Naive B cell (primary cell): ENCODE measurements around the gene TMEM144. TPM values are rescaled to one million over a fixed set of nuclear protein-coding genes. Genes with fewer than 3 reads are reported as not detected.
"Not testable (repeated sequence)": the region's sequence is repeated elsewhere in the genome, so short reads cannot be mapped to it uniquely, and the experiment has no call there.

Experiments used
- ATAC-seq, 2 donors: fragments of 150-1000 bp; cut with Tn5 transposase; 2 replicates each; pipeline ENCODE4 v1.10.0; 2021; ENCODE audit warnings: low read depth in 2 of 2, mild to moderate bottlenecking in 2 of 2, moderate library complexity in 2 of 2
- DNase-seq: peaks from one replicate; pipeline ENCODE4 v3.0.0; 2022
- H3K27ac Mint-ChIP-seq, 6 donors: one replicate each; pipeline ENCODE4 v1.8.0; 2020 to 2022; ENCODE audit warnings: mild to moderate bottlenecking in 6 of 6, mixed read lengths in 6 of 6, moderate library complexity in 5 of 6, inconsistent platforms in 2 of 6
- H3K27me3 Mint-ChIP-seq, 3 donors: one replicate each; pipeline ENCODE4 v1.8.0; 2021 to 2022; ENCODE audit warnings: mixed read lengths in 3 of 3, mild to moderate bottlenecking in 1 of 3
- H3K36me3 Mint-ChIP-seq, 2 donors: one replicate each; pipeline ENCODE4 v1.8.0; 2020 to 2022; ENCODE audit warnings: mixed read lengths in 2 of 2, inconsistent platforms in 1 of 2, mild to moderate bottlenecking in 1 of 2
- H3K4me1 Mint-ChIP-seq, 3 donors: one replicate each; pipeline ENCODE4 v1.8.0; 2020 to 2022; ENCODE audit warnings: mixed read lengths in 3 of 3, inconsistent platforms in 1 of 3, mild to moderate bottlenecking in 1 of 3, moderate library complexity in 1 of 3
- H3K4me3 Mint-ChIP-seq, 8 donors: one replicate each; pipeline ENCODE4 v1.8.0; 2020 to 2022; ENCODE audit warnings: mild to moderate bottlenecking in 8 of 8, mixed read lengths in 8 of 8, moderate library complexity in 8 of 8, inconsistent platforms in 2 of 8
- H3K9me3 Mint-ChIP-seq, 7 donors: one replicate each; pipeline ENCODE4 v1.8.0; 2020 to 2022; ENCODE audit warnings: mixed read lengths in 7 of 7, mild to moderate bottlenecking in 5 of 7, inconsistent platforms in 2 of 7, moderate library complexity in 1 of 7
- polyA plus RNA-seq, 6 donors: library from polyadenylated mRNA; unstranded; fragments of 300-500 nt; fragmentation: Illumina TruSeq; gene quantifications; one replicate each; pipeline ENCODE4 v1.2.3, GENCODE V29; 2021; ENCODE audit warnings: low read depth in 6 of 6

TMEM144 gene
- polyA plus RNA-seq, 6 donors from 2014 or later: not detected

GRCh38 chr4:158200214-158200613 is 10.1 kb upstream of the TMEM144 start:
- Mint-ChIP-seq H3K4me3 (no peak overlapping the region), H3K36me3 (no peaks in the 10 kb centered on the region), H3K9me3 (no peaks in the 10 kb centered on the region), H3K4me1 (no peaks in the 10 kb centered on the region), H3K27me3 (peaks cover 0 to 8% (median 4%) of the 10 kb centered on the region in 3 donors), H3K27ac (peak overlapping the region in 1 of 6 donors; percentile 26)
- no peak for ATAC-seq
- DNase-seq: no peak

GRCh38 chr4:158201322-158201721 is 9.0 kb upstream of the TMEM144 start:
- peaks cover 0 to 9% (median 8%) of the 10 kb centered on the region in 3 donors for H3K27me3 Mint-ChIP-seq
- peaks cover 0 to 2% (median 0%) of the 10 kb centered on the region in 7 donors for H3K9me3 Mint-ChIP-seq
- no peak overlapping the region for H3K4me3 Mint-ChIP-seq
- DNase-seq (no peak), ATAC-seq (no peak)
- H3K36me3 Mint-ChIP-seq: no peaks in the 10 kb centered on the region
- H3K4me1 Mint-ChIP-seq: no peaks in the 10 kb centered on the region
- no peak overlapping the region for H3K27ac Mint-ChIP-seq

- Mint-ChIP-seq H3K27ac (peak overlapping the region in 1 of 6 donors; percentile 59), H3K27me3 (peaks cover 0 to 8% (median 5%) of the 10 kb centered on the region in 3 donors), H3K4me3 (no peak overlapping the region), H3K4me1 (no peaks in the 10 kb centered on the region), H3K36me3 (no peaks in the 10 kb centered on the region), H3K9me3 (peaks cover 0 to 2% (median 0%) of the 10 kb centered on the region in 7 donors)
- no peak for ATAC-seq
- no peak for DNase-seq
Measured at GRCh38 chr4:158201876-158202275, 8.4 kb upstream of the TMEM144 start.

- Mint-ChIP-seq H3K27me3 (peaks cover 0 to 5% (median 0%) of the 10 kb centered on the region in 3 donors), H3K4me1 (no peaks in the 10 kb centered on the region), H3K9me3 (peaks cover 0 to 2% (median 0%) of the 10 kb centered on the region in 7 donors), H3K36me3 (no peaks in the 10 kb centered on the region), H3K27ac (no peak overlapping the region), H3K4me3 (no peak overlapping the region)
- ATAC-seq (no peak), DNase-seq (no peak)
Measured at GRCh38 chr4:158202481-158202880, 7.8 kb upstream of the TMEM144 start.

GRCh38 chr4:158203436-158203835 is 6.8 kb upstream of the TMEM144 start:
- ATAC-seq (no peak), DNase-seq (no peak)
- H3K4me1 Mint-ChIP-seq: no peaks in the 10 kb centered on the region
- H3K36me3 Mint-ChIP-seq: no peaks in the 10 kb centered on the region
- H3K4me3 Mint-ChIP-seq: no peak overlapping the region
- H3K27me3 Mint-ChIP-seq: peaks cover 0 to 5% (median 0%) of the 10 kb centered on the region in 3 donors
- peaks cover 0 to 4% (median 0%) of the 10 kb centered on the region in 7 donors for H3K9me3 Mint-ChIP-seq
- no peak overlapping the region for H3K27ac Mint-ChIP-seq

GRCh38 chr4:158203929-158204328 is 6.4 kb upstream of the TMEM144 start:
- Mint-ChIP-seq H3K9me3 (peaks cover 0 to 4% (median 0%) of the 10 kb centered on the region in 7 donors), H3K4me1 (no peaks in the 10 kb centered on the region), H3K27ac (no peak overlapping the region), H3K27me3 (peaks cover 0 to 5% (median 0%) of the 10 kb centered on the region in 3 donors), H3K36me3 (no peaks in the 10 kb centered on the region), H3K4me3 (no peak overlapping the region)
- ATAC-seq (no peak), DNase-seq (no peak)

GRCh38 chr4:158208963-158209640 is 1.2 kb upstream of the TMEM144 start:
- peak overlapping the region in 7 of 8 donors; percentile 10 to 91 (median 85) for H3K4me3 Mint-ChIP-seq
- H3K9me3 Mint-ChIP-seq: peaks cover 0 to 4% (median 0%) of the 10 kb centered on the region in 7 donors
- ATAC-seq (peak; percentile 67 to 79), DNase-seq (no peak)
- no peaks in the 10 kb centered on the region for H3K36me3 Mint-ChIP-seq
- no peak overlapping the region for H3K27ac Mint-ChIP-seq
- H3K4me1 Mint-ChIP-seq: peaks cover 15 to 18% (median 16%) of the 10 kb centered on the region in 3 donors
- peaks cover 0 to 24% (median 5%) of the 10 kb centered on the region in 3 donors for H3K27me3 Mint-ChIP-seq

- Mint-ChIP-seq H3K4me3 (peak overlapping the region in 7 of 8 donors; percentile 2 to 78 (median 13)), H3K9me3 (peaks cover 0 to 4% (median 0%) of the 10 kb centered on the region in 7 donors), H3K27me3 (peaks cover 0 to 24% (median 8%) of the 10 kb centered on the region in 3 donors), H3K27ac (peak overlapping the region in 1 of 6 donors; percentile 10), H3K36me3 (no peaks in the 10 kb centered on the region), H3K4me1 (peaks cover 15 to 18% (median 16%) of the 10 kb centered on the region in 3 donors)
- DNase-seq (no peak), ATAC-seq (no peak)
Measured at GRCh38 chr4:158211222-158211621, 936 bp downstream of the TMEM144 start.

GRCh38 chr4:158213466-158213865 is 3.2 kb downstream of the TMEM144 start:
- Mint-ChIP-seq H3K9me3 (peaks cover 0 to 6% (median 0%) of the 10 kb centered on the region in 7 donors), H3K4me3 (no peak overlapping the region), H3K4me1 (peaks cover 15 to 18% (median 16%) of the 10 kb centered on the region in 3 donors)

GRCh38 chr4:158214856-158215255 is 4.6 kb downstream of the TMEM144 start:
- Mint-ChIP-seq H3K9me3 (peaks cover 0 to 6% (median 0%) of the 10 kb centered on the region in 7 donors), H3K27me3 (peaks cover 0 to 27% (median 11%) of the 10 kb centered on the region in 3 donors), H3K27ac (no peak overlapping the region), H3K36me3 (no peaks in the 10 kb centered on the region), H3K4me3 (no peak overlapping the region), H3K4me1 (peaks cover 8 to 12% (median 8%) of the 10 kb centered on the region in 3 donors)
- DNase-seq (no peak), ATAC-seq (no peak)

More at GRCh38 chr4:158213466-158213865, 3.2 kb downstream of the TMEM144 start:
- ATAC-seq (no peak), DNase-seq (no peak)
- Mint-ChIP-seq H3K36me3 (no peaks in the 10 kb centered on the region), H3K27ac (no peak overlapping the region), H3K27me3 (peaks cover 0 to 27% (median 11%) of the 10 kb centered on the region in 3 donors)

GRCh38 chr4:158217763-158218162 is 7.5 kb downstream of the TMEM144 start:
- ATAC-seq (no peak), DNase-seq (no peak)
- H3K36me3 Mint-ChIP-seq: no peaks in the 10 kb centered on the region
- peaks cover 0 to 17% (median 5%) of the 10 kb centered on the region in 3 donors for H3K27me3 Mint-ChIP-seq
- H3K9me3 Mint-ChIP-seq: peaks cover 0 to 6% (median 0%) of the 10 kb centered on the region in 7 donors
- no peaks in the 10 kb centered on the region for H3K4me1 Mint-ChIP-seq
- H3K27ac Mint-ChIP-seq: no peak overlapping the region
- H3K4me3 Mint-ChIP-seq: no peak overlapping the region

- DNase-seq (no peak), ATAC-seq (no peak)
- Mint-ChIP-seq H3K9me3 (peaks cover 0 to 6% (median 0%) of the 10 kb centered on the region in 7 donors), H3K27me3 (peaks cover 0 to 5% (median 4%) of the 10 kb centered on the region in 3 donors), H3K36me3 (no peaks in the 10 kb centered on the region), H3K4me1 (no peaks in the 10 kb centered on the region), H3K27ac (no peak overlapping the region), H3K4me3 (no peak overlapping the region)
Measured at GRCh38 chr4:158219623-158220022, 9.3 kb downstream of the TMEM144 start.

GRCh38 chr4:158224318-158224717 is 14.0 kb downstream of the TMEM144 start:
- H3K36me3 Mint-ChIP-seq, H3K4me1 Mint-ChIP-seq, ATAC-seq, H3K4me3 Mint-ChIP-seq, H3K27me3 Mint-ChIP-seq, DNase-seq, H3K27ac Mint-ChIP-seq, H3K9me3 Mint-ChIP-seq: not testable (repeated sequence)

- not testable (repeated sequence) for H3K4me1 Mint-ChIP-seq, H3K9me3 Mint-ChIP-seq, ATAC-seq, H3K27ac Mint-ChIP-seq, DNase-seq, H3K36me3 Mint-ChIP-seq, H3K27me3 Mint-ChIP-seq, H3K4me3 Mint-ChIP-seq
Measured at GRCh38 chr4:158224999-158225398, 14.7 kb downstream of the TMEM144 start.
